Testis (tissue), 3 donors: ENCODE measurements around the gene P4HTM. TPM values are rescaled to one million over a fixed set of nuclear protein-coding genes. Genes with fewer than 3 reads are reported as not detected.

Source experiments
- DNase-seq: peaks from one replicate; pipeline ENCODE4 v3.0.0-alpha.2; 2019
- H3K27ac ChIP-seq, 2 donors: fragments of 200-600 bp; sonication (generic); one replicate each; pipeline ENCODE4 v1.5.1; 2019
- H3K27me3 ChIP-seq: fragments of 200-600 bp; sonication (generic); one replicate; pipeline ENCODE4 v1.5.1; 2019
- H3K36me3 ChIP-seq: fragments of 200-600 bp; sonication (generic); one replicate; pipeline ENCODE4 v1.5.1; 2017; ENCODE audit warnings: low read depth; ENCODE audit errors: missing control alignments
- H3K4me1 ChIP-seq: fragments of 200-600 bp; sonication (generic); one replicate; pipeline ENCODE4 v1.5.1; 2019
- H3K4me3 ChIP-seq, 2 donors: fragments of 200-600 bp; sonication (generic); one replicate each; pipeline ENCODE4 v1.5.1; 2017 to 2019
- H3K9me3 ChIP-seq: fragments of 200-600 bp; sonication (generic); one replicate; pipeline ENCODE4 v1.5.1; 2017
- POLR2A ChIP-seq: fragments of 450-650 bp; IDR thresholded peaks from one replicate; pipeline ENCODE4 v1.6.1; 2017; ENCODE audit warnings: antibody characterized with exemption, mild to moderate bottlenecking, moderate library complexity
- WGBS, 2 donors: methylation state at CpG; one replicate each; pipeline ENCODE4 v1.1.5; 2018; 5-methylcytosine and 5-hydroxymethylcytosine counted together
- intact Hi-C: fragments of 100-400 bp; cut with DNase I; formaldehyde crosslinking; loops from one replicate; pipeline ENCODE4 v1.15.1; 2023; ENCODE audit warnings: low total_unique reads
- polyA plus RNA-seq: library from polyadenylated mRNA; stranded (reverse); fragments of 350-450 nt; fragmentation: Illumina TruSeq; extraction: RNeasy Lipid Tissue Mini Kit (QIAGEN cat#74804); gene quantifications from one replicate; pipeline ENCODE4 v1.2.3, GENCODE V29; 2014; ENCODE audit warnings: low read depth, low replicate concordance; ENCODE audit not compliant: insufficient read depth
- total RNA-seq, 2 donors: library from RNA; depleted of rRNA; stranded (reverse); fragments of >200 nt; gene quantifications; one replicate each; pipeline ENCODE4 v1.2.3, GENCODE V29; 2016
- TF ChIP-seq, protein P1 (sequence below), 3 experiments: fragments of 450-650 bp in 2 of 3; fragments of 200-600 bp in 1 of 3; sonication (generic) in 1 of 3; IDR thresholded peaks; one replicate each; pipeline ENCODE4 v1.5.1; 2016 to 2019; ENCODE audit warnings: antibody characterized with exemption in 3 of 3, mild to moderate bottlenecking in 2 of 3, moderate library complexity in 1 of 3

The P4HTM gene
- total and polyA plus RNA-seq, 3 donors from 2014 or later = 52.3 to 122 (median 107) TPM

DNA sequence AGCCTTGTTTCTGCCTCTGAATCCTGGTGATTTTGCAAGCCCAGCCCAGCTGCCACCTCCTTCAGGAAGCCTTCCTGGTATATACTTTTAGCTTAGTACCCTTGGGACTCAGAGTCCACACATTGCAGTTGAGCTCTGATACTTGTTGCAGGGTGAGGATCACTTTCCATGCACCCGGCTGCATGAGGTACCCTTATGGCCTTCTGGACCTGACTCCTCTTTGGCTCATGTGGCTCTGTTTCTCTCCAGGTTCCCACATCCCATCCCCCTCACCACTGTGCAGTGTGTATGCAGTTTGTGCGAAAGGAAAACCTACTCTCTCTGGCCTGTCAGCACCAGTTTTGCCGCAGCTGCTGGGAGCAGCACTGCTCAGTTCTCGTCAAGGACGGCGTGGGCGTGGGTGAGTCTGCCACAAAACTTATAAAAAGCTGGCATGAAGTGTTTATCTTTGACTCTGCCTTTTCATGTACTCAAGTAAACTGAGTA is 23.1 kb upstream of the P4HTM start:
- Histone ChIP-seq H3K9me3 (no peaks in the 10 kb centered on the region), H3K36me3 (no peaks in the 10 kb centered on the region), H3K4me3 (no peak overlapping the region), H3K27me3 (no peaks in the 10 kb centered on the region), H3K27ac (peak overlapping the region; percentile 51 to 64), H3K4me1 (peaks cover 24% of the 10 kb centered on the region)
- whole genome bisulfite sequencing, 2 donors = 50 to 67% methylated on average over 7 of the region's 7 CpGs
- no peak for TF ChIP-seq POLR2A
- TF ChIP-seq, protein P1, sequence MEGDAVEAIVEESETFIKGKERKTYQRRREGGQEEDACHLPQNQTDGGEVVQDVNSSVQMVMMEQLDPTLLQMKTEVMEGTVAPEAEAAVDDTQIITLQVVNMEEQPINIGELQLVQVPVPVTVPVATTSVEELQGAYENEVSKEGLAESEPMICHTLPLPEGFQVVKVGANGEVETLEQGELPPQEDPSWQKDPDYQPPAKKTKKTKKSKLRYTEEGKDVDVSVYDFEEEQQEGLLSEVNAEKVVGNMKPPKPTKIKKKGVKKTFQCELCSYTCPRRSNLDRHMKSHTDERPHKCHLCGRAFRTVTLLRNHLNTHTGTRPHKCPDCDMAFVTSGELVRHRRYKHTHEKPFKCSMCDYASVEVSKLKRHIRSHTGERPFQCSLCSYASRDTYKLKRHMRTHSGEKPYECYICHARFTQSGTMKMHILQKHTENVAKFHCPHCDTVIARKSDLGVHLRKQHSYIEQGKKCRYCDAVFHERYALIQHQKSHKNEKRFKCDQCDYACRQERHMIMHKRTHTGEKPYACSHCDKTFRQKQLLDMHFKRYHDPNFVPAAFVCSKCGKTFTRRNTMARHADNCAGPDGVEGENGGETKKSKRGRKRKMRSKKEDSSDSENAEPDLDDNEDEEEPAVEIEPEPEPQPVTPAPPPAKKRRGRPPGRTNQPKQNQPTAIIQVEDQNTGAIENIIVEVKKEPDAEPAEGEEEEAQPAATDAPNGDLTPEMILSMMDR (IDR thresholded peaks at IDR 0.05) = no peak
- peak; percentile 85 for DNase-seq
- intact Hi-C loops = no loop called here

DNA sequence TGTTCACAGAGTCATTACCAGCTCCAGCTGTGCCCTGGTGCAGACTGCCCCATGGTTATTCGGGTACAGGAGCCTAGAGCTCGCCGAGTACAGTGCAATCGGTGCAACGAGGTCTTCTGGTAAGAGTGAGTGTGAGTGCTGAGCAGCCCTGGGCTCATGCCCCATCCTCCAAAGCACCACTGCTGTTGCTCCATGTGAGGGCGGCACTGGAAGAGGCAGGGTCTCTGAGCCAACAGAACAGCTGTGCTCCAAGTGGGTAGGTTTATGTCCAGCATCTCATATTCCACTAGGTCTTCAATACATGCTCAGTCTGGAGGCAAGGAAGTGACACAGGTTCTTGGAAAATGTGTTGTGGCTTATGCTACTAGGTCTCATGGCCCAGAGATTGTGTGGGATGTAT is 19.5 kb upstream of the P4HTM start:
- Histone ChIP-seq H3K27ac (no peak overlapping the region), H3K4me3 (no peak overlapping the region), H3K36me3 (no peaks in the 10 kb centered on the region), H3K27me3 (no peaks in the 10 kb centered on the region), H3K9me3 (no peaks in the 10 kb centered on the region), H3K4me1 (peaks cover 21% of the 10 kb centered on the region)
- intact Hi-C loops = no loop called here
- 95 to 97% methylated on average over 6 of the region's 6 CpGs for WGBS, 2 donors
- DNase-seq = peak; percentile 6
- TF ChIP-seq, protein P1 (IDR thresholded peaks at IDR 0.05) = no peak
- TF ChIP-seq POLR2A = no peak

DNA sequence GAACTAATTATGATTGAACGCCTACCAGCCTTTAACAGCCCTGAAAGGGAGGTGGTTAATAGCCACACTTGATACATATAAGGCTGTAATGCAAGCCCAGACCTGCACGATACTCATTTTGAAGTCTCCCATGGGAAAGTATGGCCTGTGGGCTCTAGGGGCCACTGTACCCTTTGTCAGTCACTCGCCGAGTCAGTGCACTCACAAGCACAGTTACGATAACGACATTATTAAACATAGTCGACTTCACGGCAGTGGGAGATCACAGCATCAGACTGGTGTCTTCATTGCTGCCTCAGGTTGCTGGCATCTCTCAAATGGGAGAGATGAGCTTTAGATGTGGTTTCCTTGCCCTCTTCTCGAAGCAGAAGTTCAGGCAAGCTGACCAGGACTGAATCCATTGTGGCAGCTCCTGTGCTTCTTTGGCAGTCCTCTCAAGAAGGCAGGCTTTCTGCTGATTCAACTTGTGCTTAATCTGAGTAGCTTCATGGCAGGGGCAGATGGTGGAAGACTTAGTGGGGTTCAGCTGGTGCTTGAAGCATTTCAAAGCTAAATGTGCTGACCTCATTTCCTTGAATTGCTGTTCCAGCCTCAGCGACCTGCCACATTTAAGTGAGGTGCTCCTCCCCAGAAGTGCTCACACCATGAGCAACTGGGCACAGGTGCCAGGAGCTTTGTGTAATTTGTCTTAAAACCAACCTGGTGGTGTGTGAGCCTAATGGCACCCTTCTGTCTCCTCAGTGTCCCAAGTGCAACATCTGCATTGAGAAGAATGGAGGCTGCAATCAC is 15.8 kb upstream of the P4HTM start:
- intact Hi-C loops = no loop called here
- no peaks in the 10 kb centered on the region for H3K9me3 ChIP-seq
- peaks cover 8% of the 10 kb centered on the region for H3K4me1 ChIP-seq
- no peaks in the 10 kb centered on the region for H3K36me3 ChIP-seq
- H3K4me3 ChIP-seq = no peak overlapping the region
- no peak for TF ChIP-seq POLR2A
- TF ChIP-seq, protein P1 (IDR thresholded peaks at IDR 0.05) = no peak
- no peaks in the 10 kb centered on the region for H3K27me3 ChIP-seq
- 91 to 95% methylated on average over 10 of the region's 10 CpGs for WGBS, 2 donors
- no peak for DNase-seq
- H3K27ac ChIP-seq = no peak overlapping the region

DNA sequence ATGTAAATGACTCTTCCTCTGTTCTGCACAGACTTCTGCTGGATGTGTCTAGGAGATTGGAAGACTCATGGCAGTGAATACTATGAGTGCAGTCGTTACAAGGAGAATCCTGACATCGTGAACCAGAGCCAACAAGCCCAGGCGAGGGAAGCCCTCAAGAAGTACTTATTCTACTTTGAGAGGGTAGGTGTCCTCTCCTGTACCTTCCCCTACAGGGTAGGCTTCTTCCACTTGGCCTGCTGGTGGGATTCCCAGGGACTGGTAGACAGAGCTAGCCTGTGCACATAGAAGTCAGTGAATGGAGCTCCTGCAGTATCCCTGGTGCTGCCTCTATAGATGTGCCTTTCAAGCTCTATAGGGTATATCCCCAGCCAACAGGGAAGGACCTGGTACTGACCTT is 10.6 kb upstream of the P4HTM start:
- no peaks in the 10 kb centered on the region for H3K36me3 ChIP-seq
- H3K4me1 ChIP-seq = peaks cover 8% of the 10 kb centered on the region
- TF ChIP-seq POLR2A = no peak
- TF ChIP-seq, protein P1 (IDR thresholded peaks at IDR 0.05) = no peak
- 85 to 91% methylated on average over 3 of the region's 3 CpGs for WGBS, 2 donors
- DNase-seq = no peak
- H3K27ac ChIP-seq = no peak overlapping the region
- H3K4me3 ChIP-seq = no peak overlapping the region
- H3K9me3 ChIP-seq = no peaks in the 10 kb centered on the region
- intact Hi-C loops = no loop called here
- H3K27me3 ChIP-seq = no peaks in the 10 kb centered on the region

DNA sequence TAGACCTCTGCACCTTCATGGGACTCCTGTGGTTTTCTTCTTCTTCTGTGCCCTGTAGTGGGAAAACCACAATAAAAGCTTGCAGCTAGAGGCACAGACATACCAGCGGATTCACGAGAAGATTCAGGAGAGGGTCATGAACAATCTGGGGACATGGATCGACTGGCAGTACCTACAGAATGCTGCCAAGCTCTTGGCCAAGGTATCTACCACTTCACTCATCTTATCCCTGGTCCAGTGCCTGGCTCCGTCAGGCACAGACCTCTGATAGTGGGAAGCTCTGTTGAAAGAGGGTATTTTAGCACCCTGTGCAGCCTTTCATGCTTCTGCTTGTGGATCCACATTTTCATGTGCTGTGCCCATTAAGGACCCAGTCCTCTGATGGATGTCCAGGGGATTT is 9.7 kb upstream of the P4HTM start:
- TF ChIP-seq POLR2A = no peak
- TF ChIP-seq, protein P1 (IDR thresholded peaks at IDR 0.05) = no peak
- no peaks in the 10 kb centered on the region for H3K9me3 ChIP-seq
- DNase-seq = no peak
- H3K4me3 ChIP-seq = no peak overlapping the region
- no peak overlapping the region for H3K27ac ChIP-seq
- intact Hi-C loops = no loop called here
- WGBS, 2 donors = 86 to 99% methylated on average over 4 of the region's 4 CpGs
- no peaks in the 10 kb centered on the region for H3K27me3 ChIP-seq
- H3K36me3 ChIP-seq = no peaks in the 10 kb centered on the region
- peaks cover 8% of the 10 kb centered on the region for H3K4me1 ChIP-seq
